GM18498 (cell line): ENCODE results near the gene ANO6.
"Not testable (repeated sequence)": the region's sequence is repeated elsewhere in the genome, so short reads cannot be mapped to it uniquely, and the experiment has no call there.

Source experiments
- ATAC-seq: cut with Tn5 transposase; IDR thresholded peaks from one replicate; pipeline ENCODE4 v1.9.1; 2021; ENCODE audit warnings: mild to moderate bottlenecking, moderate library complexity; ENCODE audit not compliant: unreplicated experiment

The ANO6 gene

DNA sequence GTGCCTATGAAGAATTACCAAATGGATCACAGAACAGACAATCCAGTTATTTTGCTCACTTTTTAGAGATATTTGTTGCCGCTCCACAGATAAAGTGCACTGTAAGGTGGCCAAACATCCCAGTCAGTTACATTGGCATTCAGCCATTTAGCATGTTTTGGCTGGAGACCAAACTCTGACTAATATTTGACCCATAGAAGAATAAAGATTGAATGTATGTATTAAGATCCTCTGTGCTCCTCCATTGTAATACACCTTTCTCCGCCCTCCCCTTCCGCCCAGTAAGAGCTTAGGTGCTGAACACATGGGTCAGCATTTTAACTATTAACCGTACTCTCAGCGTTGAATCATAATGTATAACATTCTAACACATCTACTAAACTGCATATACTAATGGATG lies 163.4 kb downstream of the ANO6 start:
- no peak for ATAC-seq

DNA sequence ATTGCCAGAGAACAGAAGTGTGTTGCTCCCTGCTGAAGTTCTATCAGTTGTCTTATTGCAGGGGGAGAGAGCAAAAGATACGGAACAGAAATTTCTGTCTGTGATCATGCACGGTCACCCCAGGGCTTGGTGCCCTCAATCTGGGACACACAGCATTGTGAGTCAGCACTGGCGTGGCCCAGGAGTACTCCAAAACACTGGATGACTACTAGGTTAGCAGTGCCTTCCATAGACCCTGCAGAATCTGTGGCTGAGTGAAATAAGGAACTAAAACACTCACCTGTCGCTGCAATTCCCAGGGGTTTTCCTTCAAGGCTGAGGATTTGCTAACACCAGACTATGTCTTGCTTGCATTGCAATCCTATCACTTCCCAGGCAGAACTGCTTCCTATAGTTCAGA lies 165.5 kb downstream of the ANO6 start:
- ATAC-seq = no peak

DNA sequence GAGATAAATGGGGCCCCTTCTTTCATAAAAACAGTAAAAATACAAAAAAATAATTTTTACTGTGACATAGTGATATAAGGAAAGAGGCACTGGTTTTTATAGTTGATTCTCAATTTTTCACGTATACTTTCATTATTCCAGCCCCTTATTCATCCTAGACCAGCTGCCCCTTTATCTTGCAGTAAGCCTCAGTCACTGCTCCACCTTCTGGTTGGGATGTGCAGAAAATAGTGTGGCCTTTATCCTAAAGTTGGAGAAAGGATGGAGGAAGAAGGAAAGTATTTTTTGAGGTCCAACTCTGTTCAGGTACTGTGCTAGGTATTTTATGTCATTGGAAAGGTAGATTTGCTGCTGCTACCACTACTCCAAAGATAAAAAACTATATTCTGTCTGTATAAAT lies 172.7 kb downstream of the ANO6 start:
- ATAC-seq = no peak

DNA sequence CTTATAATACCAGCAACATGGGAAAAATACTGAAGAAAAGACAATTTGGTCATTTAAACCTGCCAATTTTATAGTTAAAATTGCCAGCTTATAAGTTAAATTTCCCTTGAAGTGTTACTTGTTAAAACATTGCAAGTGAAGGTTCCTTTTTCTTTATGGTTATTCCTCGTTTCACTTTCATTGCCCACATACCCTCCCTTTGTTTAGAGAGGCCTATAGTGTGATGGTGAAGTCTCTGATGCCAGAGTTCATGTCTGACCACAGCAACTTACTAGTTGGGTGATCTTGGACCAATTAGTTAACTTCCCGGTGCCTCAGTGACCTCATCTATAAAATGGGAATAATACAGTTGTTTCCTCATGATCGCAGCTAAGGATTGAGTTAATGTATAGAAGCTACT lies 173.5 kb downstream of the ANO6 start:
- no peak for ATAC-seq

DNA sequence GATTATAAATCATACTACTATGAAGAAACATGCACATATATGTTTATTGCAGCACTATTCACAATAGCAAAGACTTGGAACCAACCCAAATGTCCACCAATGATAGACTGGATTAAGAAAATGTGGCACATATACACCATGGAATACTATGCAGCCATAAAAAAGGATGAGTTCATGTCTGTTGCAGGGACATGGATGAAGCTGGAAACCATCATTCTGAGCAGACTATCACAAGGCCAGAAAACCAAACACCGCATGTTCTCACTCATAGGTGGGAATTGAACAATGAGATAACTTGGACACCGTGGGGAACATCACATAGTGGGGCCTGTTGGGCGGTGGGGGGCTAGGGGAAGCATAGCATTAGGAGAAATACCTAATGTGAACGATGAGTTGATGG lies 181.6 kb downstream of the ANO6 start:
- not testable (repeated sequence) for ATAC-seq

DNA sequence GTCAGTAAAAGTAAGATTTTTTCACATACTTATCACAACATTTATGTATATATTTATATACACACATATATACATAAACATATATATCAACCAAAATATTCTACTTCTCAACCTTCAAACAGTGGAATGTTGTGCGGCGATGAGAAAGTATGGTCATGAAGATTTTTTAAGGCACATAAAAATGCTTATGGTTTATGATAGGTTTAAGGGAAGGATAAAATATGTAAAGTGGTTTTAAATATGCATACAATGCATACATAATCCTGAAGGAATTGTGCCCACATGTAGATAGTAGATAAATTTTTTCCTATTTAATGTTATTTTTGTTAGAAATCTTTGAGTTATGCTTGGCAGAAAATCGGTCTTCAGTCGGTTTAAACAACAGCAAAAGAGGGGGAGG lies 182.7 kb downstream of the ANO6 start:
- no peak for ATAC-seq

DNA sequence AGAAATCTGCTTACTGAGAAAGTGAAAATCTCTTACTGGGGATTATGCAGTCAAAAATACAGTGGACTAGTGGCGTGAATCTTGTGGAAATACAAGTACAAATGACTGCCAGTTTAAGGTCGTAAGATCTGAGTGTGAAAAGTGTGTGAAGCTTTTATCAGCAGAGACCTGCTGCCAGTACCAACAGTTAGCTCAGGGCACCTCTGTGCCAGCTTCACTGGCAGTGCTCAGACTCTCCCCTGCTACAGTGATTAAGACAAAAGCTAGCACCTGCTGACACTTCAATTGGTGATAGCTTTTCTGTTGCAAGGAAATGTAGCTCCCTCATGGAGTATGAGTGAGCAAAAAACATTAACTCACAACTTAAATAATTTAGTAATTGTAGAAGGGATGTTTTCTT lies 185.1 kb downstream of the ANO6 start:
- ATAC-seq = no peak

DNA sequence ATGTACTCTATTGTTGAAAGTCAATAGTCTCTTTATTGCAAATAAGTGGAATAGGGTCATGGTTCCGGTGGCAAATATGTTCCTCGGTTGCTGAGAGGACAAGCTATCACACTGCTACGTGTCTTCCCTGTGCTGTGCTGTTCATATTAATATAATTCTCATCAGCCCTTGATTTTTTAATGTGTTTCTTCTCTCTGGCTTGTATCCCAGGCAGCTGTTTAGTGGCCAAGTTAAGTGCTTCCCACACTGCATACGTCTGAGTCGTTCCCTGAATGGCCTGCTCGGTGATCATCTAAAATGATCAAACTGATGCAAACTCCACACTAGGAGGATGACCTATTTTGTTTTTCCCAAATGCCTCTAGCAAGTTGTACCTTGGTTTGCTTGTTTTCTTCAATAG lies 186.4 kb downstream of the ANO6 start:
- ATAC-seq = no peak

DNA sequence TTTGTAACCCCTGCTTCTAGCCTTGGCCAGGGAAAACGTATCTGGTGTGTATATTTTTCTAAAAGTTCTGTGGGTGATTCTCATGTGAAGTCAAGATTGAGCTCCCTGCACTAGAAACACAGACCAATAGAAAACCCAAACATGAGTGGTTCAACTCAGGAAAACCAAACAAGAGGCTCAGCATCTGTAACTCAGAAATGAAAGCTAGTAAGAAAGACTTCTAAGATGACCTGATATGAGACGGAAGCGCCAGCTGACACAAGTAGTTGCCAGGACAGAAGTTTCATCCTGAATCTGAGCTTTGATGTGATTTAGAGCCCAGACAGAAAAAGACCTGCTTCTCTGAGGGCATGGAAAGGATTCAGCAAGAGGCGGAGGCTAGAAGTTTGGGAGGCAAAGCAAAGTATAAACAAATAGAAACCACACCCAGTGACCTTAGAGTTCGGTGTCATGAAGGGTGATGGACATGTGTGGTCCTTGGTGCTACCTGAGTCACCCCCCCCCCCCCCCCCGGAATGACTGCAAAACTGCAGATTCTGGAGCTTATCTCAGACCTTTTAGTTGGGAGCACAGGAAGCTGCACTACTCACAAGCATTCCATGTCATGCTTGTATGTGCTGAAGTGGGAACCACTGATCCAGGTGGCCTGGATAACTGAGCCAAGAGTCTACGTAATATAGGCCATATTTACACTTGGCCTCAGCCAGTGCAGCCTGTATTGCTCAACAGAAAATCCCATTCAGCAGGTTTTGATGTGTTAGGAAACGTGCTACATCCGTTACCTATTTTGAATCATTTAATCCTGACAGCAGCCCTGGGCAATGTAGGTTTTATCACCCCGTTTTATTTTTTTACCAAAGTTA lies 191.3 kb downstream of the ANO6 start:
- ATAC-seq = no peak

DNA sequence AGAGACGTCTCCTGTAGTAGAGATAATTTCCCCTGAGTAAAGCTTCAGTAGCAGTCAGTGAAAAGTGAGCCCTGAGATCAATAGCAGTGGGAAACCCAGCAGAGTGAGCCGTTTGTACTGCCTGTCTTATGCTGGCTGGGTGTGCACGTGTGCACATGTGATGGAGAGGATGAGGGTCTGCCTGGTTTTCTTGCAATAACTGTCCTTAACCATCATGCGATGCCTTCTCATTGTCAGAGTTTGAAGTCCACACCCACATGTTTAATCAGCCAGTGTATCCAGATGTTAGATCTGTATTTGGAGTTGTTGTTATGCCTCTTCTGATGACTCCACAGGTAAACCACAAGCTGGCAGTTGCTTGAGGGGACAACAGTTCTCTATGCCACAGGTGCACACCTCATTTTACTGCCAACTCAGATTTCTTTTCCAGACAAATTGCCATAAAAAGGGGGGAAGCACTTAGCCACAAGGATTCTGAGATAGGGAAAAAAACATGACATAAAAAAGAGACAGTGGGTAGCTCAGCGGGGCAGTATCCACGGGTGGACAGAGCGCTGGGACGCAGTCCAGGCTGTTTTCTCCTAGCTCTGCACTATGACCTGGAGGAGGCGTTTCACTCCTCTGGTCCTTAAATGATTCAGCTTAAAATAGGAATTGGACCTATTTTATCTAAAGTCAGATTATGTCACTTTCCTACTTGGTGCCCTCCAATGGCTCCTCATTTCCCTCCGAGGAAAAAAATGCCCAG lies 192.3 kb downstream of the ANO6 start:
- ATAC-seq = no peak

DNA sequence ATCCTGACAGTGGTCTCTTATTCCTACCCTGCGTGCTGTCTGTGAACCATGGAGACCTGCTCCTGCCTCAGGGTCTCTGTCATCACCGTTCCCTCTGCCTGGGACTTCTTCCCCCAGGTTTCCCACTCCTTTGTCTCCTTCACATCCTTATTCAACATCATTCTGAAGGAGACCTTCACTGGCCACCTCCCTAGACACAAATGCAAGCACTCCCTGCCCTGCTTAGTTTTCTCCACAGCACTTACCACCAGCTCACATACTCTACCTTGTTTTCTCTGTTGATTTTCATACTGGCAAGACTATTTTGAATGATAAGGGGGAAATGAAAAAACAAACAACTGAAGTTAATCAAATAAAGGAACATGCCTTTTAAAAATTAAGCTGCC lies 192.8 kb downstream of the ANO6 start:
- no peak for ATAC-seq

DNA sequence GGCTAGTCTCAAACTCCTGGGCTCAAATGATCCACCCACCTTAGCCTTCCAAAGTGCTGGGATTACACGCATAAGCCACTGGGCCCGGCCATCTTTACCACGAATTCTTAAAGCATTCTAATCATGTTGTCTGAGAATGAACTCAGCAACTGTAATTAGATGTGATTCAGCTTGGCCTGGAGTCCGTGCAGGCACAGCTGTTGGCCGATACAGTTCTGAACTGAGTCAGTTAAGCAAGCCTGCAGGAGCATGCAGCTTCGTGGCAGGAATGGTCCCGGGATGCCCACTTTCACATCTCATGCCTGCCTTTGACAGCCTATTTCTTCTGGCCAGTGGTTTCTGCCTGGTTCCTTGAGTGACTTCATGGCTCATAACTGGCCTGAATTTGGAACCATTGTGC lies 194.1 kb downstream of the ANO6 start:
- ATAC-seq = no peak

DNA sequence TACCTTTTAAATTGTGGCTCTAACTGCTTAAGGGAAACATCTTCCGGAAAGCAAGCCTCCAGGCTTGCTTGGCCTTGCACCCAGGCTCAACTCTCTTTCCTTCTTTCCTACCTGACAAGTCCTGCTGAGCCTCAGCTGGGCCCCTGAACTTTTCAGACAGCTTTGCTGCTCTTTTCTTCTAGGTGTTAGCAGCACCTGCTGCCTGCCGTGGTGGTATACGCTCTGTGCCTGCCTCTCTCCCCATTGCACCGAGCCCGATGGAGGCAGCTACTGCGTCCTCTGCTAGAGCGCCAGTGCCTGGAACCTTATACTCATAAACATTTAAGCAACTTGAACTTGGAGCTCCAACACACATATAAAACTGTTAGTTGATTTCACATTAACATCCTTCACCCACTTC lies 195.7 kb downstream of the ANO6 start:
- no peak for ATAC-seq

DNA sequence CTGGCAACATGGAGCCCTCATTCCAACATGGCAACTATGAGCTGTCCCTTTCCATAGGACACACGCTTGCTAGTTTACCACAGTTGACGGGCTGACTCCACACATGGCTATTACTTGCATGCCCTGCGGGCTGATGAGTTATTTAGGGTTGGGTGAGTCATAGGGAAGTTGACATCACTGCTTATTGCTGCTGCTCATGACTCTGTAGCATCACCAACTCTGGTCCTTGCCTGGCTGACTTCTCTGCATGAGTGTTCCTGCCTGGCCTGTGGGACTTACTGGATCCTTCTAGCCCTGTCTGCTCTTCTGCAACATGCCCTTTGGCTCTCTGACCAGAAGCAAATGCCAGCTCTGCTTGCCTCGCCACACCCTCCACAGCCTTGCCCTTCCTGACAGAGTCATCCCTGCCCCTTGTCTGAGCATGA lies 199.5 kb downstream of the ANO6 start:
- peak; percentile 90 for ATAC-seq

DNA sequence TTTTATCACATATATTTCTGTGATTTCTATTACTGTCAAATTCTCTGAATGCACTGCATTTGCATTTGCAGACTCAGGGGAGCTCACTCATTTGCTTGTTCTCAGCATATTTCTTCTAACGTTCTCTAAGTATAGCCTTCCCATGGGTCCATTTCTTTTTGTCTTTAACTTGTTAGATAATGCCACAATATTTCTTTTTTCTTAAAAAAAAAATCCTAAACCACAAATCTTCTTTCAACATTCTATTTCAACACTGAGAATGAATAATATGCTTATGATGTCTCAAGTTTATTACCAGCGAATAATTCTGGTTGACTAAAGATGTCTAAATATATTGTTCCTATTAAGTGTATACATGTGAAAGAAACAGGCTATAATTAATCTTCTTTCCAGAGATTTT lies 200.2 kb downstream of the ANO6 start:
- no peak for ATAC-seq

DNA sequence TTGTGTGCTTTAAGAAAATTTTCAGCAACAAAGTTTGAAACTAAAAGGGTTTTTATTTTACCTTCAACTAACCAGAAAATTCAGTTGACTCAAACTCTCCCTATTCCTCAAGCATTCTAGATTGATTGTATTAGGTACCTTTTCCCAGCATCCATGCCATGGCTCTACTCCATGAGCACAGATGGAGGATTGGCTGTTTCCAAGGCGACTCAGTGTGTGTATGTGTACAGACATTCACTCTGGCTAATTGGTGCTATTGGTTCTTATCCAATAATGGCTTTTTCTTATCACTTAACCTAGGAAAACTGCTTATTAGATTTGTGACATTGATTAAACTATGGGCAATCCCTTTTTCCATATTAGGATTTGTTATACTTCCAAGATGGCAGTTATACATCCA lies 202.6 kb downstream of the ANO6 start:
- no peak for ATAC-seq

DNA sequence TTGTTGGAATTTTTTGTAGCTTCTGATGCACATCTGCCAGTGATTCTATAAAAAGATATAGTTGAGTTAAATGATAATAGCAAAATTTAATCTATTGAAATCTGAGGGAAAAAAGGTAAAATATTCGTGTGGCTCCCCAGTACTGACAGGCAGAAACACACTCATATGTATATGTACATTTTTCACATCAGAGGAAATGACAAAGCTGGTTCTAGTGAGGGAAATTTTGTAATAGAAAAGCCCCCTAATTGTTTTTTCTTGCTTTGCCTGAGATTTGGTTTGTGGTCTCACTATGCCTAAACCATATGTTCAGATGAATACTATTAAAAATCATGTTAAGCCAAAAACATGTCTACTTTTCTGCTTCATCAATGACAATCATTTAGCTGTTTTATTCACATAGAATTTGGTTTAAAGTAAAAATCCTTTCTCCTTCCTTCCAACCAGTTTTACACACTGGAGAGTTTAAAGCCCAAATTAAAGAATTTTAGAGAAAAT lies 203.5 kb downstream of the ANO6 start:
- ATAC-seq = no peak

DNA sequence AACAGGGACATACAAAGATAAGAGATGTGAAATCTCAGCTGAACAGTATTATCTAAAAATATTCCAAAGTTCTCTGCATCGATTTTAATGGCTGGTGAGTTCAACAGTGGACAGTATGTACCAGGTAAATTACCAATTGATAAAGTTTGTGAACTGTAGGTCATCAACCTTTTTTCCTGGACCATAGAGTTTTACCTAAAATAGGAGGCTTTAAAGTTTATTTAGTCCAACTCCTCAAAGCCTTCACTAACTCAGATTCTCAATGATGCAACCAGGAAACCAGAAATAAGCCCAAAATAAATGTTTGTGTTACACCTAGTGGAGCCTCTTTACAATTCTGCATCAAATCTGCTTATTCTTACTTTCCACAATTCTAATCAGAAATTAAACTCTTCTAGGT lies 205.8 kb downstream of the ANO6 start:
- no peak for ATAC-seq

DNA sequence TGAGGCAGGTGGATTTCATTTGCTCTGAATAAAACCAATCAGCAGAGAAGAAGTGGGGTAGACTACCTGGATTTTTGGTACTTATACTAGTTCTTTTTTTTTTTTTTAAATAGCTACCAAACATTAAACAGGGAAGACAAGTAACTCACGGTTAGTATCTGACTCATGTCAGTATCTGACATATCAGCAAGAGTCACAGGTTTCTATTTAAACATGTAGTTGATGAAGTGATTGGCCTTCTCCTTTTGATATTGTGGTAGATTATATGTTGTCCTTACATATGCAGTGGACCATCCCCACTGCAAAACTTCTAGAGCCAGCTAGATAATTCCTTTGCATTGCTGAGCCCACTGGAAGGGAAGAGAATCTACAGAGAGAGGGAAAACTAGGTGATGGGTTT lies 208.0 kb downstream of the ANO6 start:
- ATAC-seq = no peak

DNA sequence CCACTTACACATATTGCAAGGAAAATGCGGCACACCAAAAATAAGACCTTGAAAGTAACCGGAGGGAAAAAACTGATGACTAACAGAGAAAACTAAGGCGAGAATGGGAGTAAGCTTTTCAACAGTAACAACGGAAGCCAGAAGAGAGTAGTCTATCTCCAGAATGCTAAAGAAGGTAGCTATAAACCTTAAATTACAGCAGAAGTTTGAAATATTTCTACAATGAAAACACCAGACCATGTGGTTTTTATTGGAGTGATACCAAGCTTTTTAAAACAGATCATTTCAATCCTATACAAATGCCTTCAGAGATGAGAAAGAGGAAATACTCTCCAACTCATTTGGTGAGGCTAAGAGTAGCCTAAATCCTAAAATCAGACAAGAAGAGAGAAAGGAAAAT lies 209.5 kb downstream of the ANO6 start:
- ATAC-seq = no peak

DNA sequence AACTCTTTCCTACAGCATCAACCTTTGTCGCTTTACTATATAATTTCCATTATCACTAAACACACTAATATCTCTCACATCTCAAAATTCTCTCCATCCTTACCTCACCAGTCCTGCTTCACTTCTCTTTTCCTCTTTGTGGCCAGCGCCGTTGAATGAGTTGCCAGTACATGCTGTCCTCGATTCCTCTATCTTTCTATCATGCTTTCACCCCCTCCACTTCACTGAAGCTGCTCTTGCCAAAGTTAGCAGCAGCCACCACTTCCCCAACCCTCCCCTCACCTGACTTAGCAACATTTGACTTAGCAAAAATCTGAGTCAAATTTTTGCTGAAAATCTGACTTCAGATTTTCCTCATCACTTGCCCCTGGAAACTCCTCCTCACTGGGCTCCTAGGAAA lies 210.4 kb downstream of the ANO6 start:
- no peak for ATAC-seq

DNA sequence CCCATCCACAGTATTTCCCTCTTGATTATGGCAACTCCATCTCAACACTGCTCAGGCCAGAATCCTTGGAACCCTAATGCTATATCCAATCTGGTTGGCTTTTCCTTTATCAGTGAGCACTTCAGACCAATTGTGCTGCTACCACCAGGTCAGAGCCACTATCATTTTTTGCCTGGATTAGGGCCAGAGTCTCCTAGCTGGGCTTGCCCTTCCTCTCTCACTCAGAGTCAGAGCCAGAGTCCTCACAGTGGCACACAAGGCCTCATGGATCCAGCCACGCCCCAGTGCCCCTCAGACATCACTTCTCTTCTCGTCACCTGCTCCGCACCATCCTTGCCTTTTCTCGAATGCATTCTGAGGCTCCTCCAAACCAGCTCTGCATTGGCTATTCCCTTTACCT lies 211.1 kb downstream of the ANO6 start:
- ATAC-seq = no peak
